Measurements from ENCODE around the gene MTRF1L. TPM values are rescaled to one million over a fixed set of nuclear protein-coding genes. Genes with fewer than 3 reads are reported as not detected.

Gene MTRF1L
- total and polyA plus RNA-seq, 2 experiments from 2014 or later: 17.4 to 19.0 TPM

- H2AFZ ChIP-seq: no peak overlapping the region
- no peaks in the 10 kb centered on the region for H3K36me3 ChIP-seq (replicated peaks; ENCODE audit: insufficient read depth, low read depth)
- H3K4me2 ChIP-seq: no peak overlapping the region
- WGBS (ENCODE audit: low lambda C conversion rate, missing lambda C conversion rate): 77% methylated on average over 4 of the region's 4 CpGs
- H3K4me1 ChIP-seq (ENCODE audit: insufficient read depth): no peaks in the 10 kb centered on the region
- no peaks in the 10 kb centered on the region for H3K27me3 ChIP-seq
- no peaks in the 10 kb centered on the region for H3K79me2 ChIP-seq
- no peak for DNase-seq (ENCODE audit: low spot score)
- H3K9me2 ChIP-seq (replicated peaks; ENCODE audit: insufficient read depth): no peaks in the 10 kb centered on the region
- no peak overlapping the region for H3K4me3 ChIP-seq
- no peak for TF ChIP-seq EZH2phosphoT487 (IDR thresholded peaks at IDR 0.05; ENCODE audit: low read depth, severe bottlenecking, unreplicated experiment)
- TF ChIP-seq CTCF (IDR thresholded peaks at IDR 0.05; ENCODE audit: poor library complexity): no peak
- TF ChIP-seq EZH2 (IDR thresholded peaks at IDR 0.05; ENCODE audit: borderline replicate concordance): no peak
- H3K27ac ChIP-seq: no peak overlapping the region
- H4K20me1 ChIP-seq (ENCODE audit: insufficient read depth, poor library complexity, severe bottlenecking): no peaks in the 10 kb centered on the region
- no peaks in the 10 kb centered on the region for H3K9me3 ChIP-seq (ENCODE audit: low read depth)
These were observed 25.0 kb upstream of the MTRF1L start for GRCh38 chr6:153027480-153027879.

GRCh38 chr6:153024709-153025017 lies 22.2 kb upstream of the MTRF1L start:
- Histone ChIP-seq H3K9me3 (ENCODE audit: low read depth) (no peaks in the 10 kb centered on the region), H3K27ac (no peak overlapping the region), H3K4me1 (ENCODE audit: insufficient read depth) (no peaks in the 10 kb centered on the region), H4K20me1 (ENCODE audit: insufficient read depth, poor library complexity, severe bottlenecking) (no peaks in the 10 kb centered on the region), H2AFZ (no peak overlapping the region), H3K4me3 (no peak overlapping the region), H3K27me3 (no peaks in the 10 kb centered on the region), H3K9me2 (replicated peaks; ENCODE audit: insufficient read depth) (no peaks in the 10 kb centered on the region), H3K36me3 (replicated peaks; ENCODE audit: insufficient read depth, low read depth) (no peaks in the 10 kb centered on the region), H3K79me2 (no peaks in the 10 kb centered on the region), H3K4me2 (no peak overlapping the region)
- 0% methylated on average over 1 of the region's 1 CpG for WGBS (ENCODE audit: low lambda C conversion rate, missing lambda C conversion rate)
- TF ChIP-seq CTCF (IDR thresholded peaks at IDR 0.05; ENCODE audit: poor library complexity): no peak
- TF ChIP-seq EZH2phosphoT487 (IDR thresholded peaks at IDR 0.05; ENCODE audit: low read depth, severe bottlenecking, unreplicated experiment): no peak
- TF ChIP-seq EZH2 (IDR thresholded peaks at IDR 0.05; ENCODE audit: borderline replicate concordance): no peak
- no peak for DNase-seq (ENCODE audit: low spot score)

GRCh38 chr6:153023977-153024708 lies 21.6 kb upstream of the MTRF1L start:
- H3K27ac ChIP-seq: no peak overlapping the region

More at GRCh38 chr6:153023977-153024708, 21.6 kb upstream of the MTRF1L start:
- Histone ChIP-seq H3K27me3 (no peaks in the 10 kb centered on the region), H3K9me2 (replicated peaks; ENCODE audit: insufficient read depth) (no peaks in the 10 kb centered on the region), H4K20me1 (ENCODE audit: insufficient read depth, poor library complexity, severe bottlenecking) (no peaks in the 10 kb centered on the region), H3K79me2 (no peaks in the 10 kb centered on the region), H3K4me1 (ENCODE audit: insufficient read depth) (no peaks in the 10 kb centered on the region), H3K4me3 (no peak overlapping the region), H3K9me3 (ENCODE audit: low read depth) (no peaks in the 10 kb centered on the region), H3K36me3 (replicated peaks; ENCODE audit: insufficient read depth, low read depth) (no peaks in the 10 kb centered on the region), H3K4me2 (no peak overlapping the region), H2AFZ (no peak overlapping the region)
- TF ChIP-seq EZH2 (IDR thresholded peaks at IDR 0.05; ENCODE audit: borderline replicate concordance) (no peak), CTCF (IDR thresholded peaks at IDR 0.05; ENCODE audit: poor library complexity) (peak; percentile 81), EZH2phosphoT487 (IDR thresholded peaks at IDR 0.05; ENCODE audit: low read depth, severe bottlenecking, unreplicated experiment) (no peak)
- DNase-seq (ENCODE audit: low spot score): peak; percentile 78
- 53% methylated on average over 6 of the region's 6 CpGs for WGBS (ENCODE audit: low lambda C conversion rate, missing lambda C conversion rate)
